SK-N-SH treated with all-trans-retinoic acid at 6 μM for 48 hours (cell line): ENCODE results near the gene MLLT11.
A peak's percentile ranks its signal among the peaks of the same experiment; 100 is the strongest.

Experiments
- ATAC-seq: fragments of 200-7000 bp; cut with Tn5 transposase; 3 replicates; pipeline ENCODE4 v1.9.1; 2020; ENCODE audit warnings: mild to moderate bottlenecking, moderate library complexity
- ARNTL ChIP-seq: fragments of 450-650 bp; formaldehyde crosslinking; IDR thresholded peaks from 2 replicates; pipeline ENCODE4 v1.5.0; 2020; ENCODE audit warnings: low read depth, mild to moderate bottlenecking, moderate library complexity, borderline replicate concordance
- BACH2 ChIP-seq: fragments of 250-450 bp; sonication (Bioruptor Pico); IDR thresholded peaks from 2 replicates; pipeline ENCODE4 v1.9.0; 2021; ENCODE audit warnings: mild to moderate bottlenecking, borderline replicate concordance
- CSDC2 ChIP-seq: fragments of 250-450 bp; sonication (Bioruptor Pico); IDR thresholded peaks from 2 replicates; pipeline ENCODE4 v1.5.0; 2020; ENCODE audit warnings: mild to moderate bottlenecking, moderate library complexity
- ESRRG ChIP-seq: fragments of 250-450 bp; sonication (Bioruptor Pico); IDR thresholded peaks from 2 replicates; pipeline ENCODE4 v1.6.1; 2021; ENCODE audit warnings: mild to moderate bottlenecking
- GLIS3 ChIP-seq: fragments of 250-450 bp; sonication (Bioruptor Pico); IDR thresholded peaks from 2 replicates; pipeline ENCODE4 v1.5.0; 2020; ENCODE audit warnings: mild to moderate bottlenecking, moderate library complexity
- ISL1 ChIP-seq: fragments of 250-450 bp; sonication (Bioruptor Pico); IDR thresholded peaks from 2 replicates; pipeline ENCODE4 v2.1.2; 2022; ENCODE audit warnings: mild to moderate bottlenecking, moderate library complexity
- OSR1 ChIP-seq: fragments of 250-450 bp; sonication (Bioruptor Pico); IDR thresholded peaks from 2 replicates; pipeline ENCODE4 v1.8.0; 2022; ENCODE audit warnings: moderate library complexity, mild to moderate bottlenecking, inconsistent platforms
- PPARA ChIP-seq: fragments of 250-450 bp; sonication (Bioruptor Pico); IDR thresholded peaks from 2 replicates; pipeline ENCODE4 v1.5.0; 2020; ENCODE audit warnings: mild to moderate bottlenecking, borderline replicate concordance
- RARB ChIP-seq: fragments of 250-450 bp; sonication (Bioruptor Pico); IDR thresholded peaks from 2 replicates; pipeline ENCODE4 v1.8.0; 2021; ENCODE audit warnings: mild to moderate bottlenecking, moderate library complexity
- SNAI2 ChIP-seq: fragments of 250-450 bp; sonication (Bioruptor Pico); IDR thresholded peaks from 2 replicates; pipeline ENCODE4 v1.5.0; 2020; ENCODE audit warnings: mild to moderate bottlenecking, moderate library complexity
- TCF4 ChIP-seq: fragments of 250-450 bp; sonication (Bioruptor Pico); IDR thresholded peaks from 2 replicates; pipeline ENCODE4 v1.8.0; 2021; ENCODE audit warnings: mild to moderate bottlenecking, moderate library complexity, borderline replicate concordance
- TOX ChIP-seq: fragments of 250-450 bp; sonication (Bioruptor Pico); IDR thresholded peaks from 2 replicates; pipeline ENCODE4 v1.8.0; 2021; ENCODE audit warnings: mild to moderate bottlenecking, moderate library complexity, borderline replicate concordance
- ZC3H10 ChIP-seq: fragments of 250-450 bp; sonication (Bioruptor Pico); IDR thresholded peaks from 2 replicates; pipeline ENCODE4 v1.5.1; 2021; ENCODE audit warnings: mild to moderate bottlenecking, moderate library complexity
- ZFP3 ChIP-seq: fragments of 250-450 bp; sonication (Bioruptor Pico); IDR thresholded peaks from 2 replicates; pipeline ENCODE4 v1.5.0; 2020; ENCODE audit warnings: mild to moderate bottlenecking, moderate library complexity
- ZFP30 ChIP-seq: fragments of 450-650 bp; formaldehyde crosslinking; IDR thresholded peaks from 2 replicates; pipeline ENCODE4 v1.5.0; 2022; ENCODE audit warnings: mild to moderate bottlenecking, moderate library complexity
- ZNF565 ChIP-seq: fragments of 450-650 bp; formaldehyde crosslinking; conservative IDR thresholded peaks from 2 replicates; pipeline ENCODE4 v1.5.0; 2020; ENCODE audit warnings: low read depth, mild to moderate bottlenecking, moderate library complexity
- ZNF70 ChIP-seq: fragments of 450-650 bp; formaldehyde crosslinking; IDR thresholded peaks from 2 replicates; pipeline ENCODE4 v1.5.0; 2020; ENCODE audit warnings: mild to moderate bottlenecking, moderate library complexity
- TF ChIP-seq, protein P1 (sequence below): fragments of 250-450 bp; sonication (Bioruptor Pico); IDR thresholded peaks from 2 replicates; pipeline ENCODE4 v1.5.1; 2020; ENCODE audit warnings: low read depth, mild to moderate bottlenecking, moderate library complexity
- TF ChIP-seq, protein P2 (sequence below): fragments of 250-450 bp; sonication (Bioruptor Pico); IDR thresholded peaks from 2 replicates; pipeline ENCODE4 v1.5.0; 2020; ENCODE audit warnings: mild to moderate bottlenecking, moderate library complexity
- TF ChIP-seq, protein P3 (sequence below): fragments of 250-450 bp; sonication (Bioruptor Pico); IDR thresholded peaks from 2 replicates; pipeline ENCODE4 v1.8.0; 2020; ENCODE audit warnings: mild to moderate bottlenecking, moderate library complexity, borderline replicate concordance
- TF ChIP-seq, protein P4 (sequence below): fragments of 250-450 bp; sonication (Bioruptor Pico); IDR thresholded peaks from 2 replicates; pipeline ENCODE4 v1.5.1; 2021; ENCODE audit warnings: mild to moderate bottlenecking, moderate library complexity

Gene MLLT11

DNA sequence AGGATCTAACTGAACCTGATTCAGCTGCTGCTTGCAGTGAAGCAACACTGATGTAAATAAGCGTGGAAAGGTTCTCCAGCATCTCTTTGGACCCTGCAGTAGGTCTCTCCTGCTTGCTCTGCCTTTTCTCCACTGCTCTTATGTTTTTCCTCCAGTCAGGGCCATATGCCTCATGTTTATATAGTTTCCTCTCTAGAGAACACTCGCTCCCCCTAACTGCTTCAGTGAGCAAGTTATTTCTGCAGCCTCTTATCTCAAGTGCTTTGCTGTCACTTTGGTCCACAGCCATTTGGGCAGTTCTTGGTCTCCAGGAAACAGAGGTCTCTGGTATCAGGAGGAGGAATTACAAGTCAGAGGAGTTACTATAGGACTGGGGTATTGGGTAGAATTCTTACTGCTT lies 46.7 kb upstream of the MLLT11 start:
- ATAC-seq = no peak
- no peak for TF ChIP-seq TCF4 (CRISPR knock-in tag)
- TF ChIP-seq ZC3H10 (CRISPR knock-in tag) = no peak
- no peak for TF ChIP-seq SNAI2 (CRISPR knock-in tag)
- TF ChIP-seq, protein P1, sequence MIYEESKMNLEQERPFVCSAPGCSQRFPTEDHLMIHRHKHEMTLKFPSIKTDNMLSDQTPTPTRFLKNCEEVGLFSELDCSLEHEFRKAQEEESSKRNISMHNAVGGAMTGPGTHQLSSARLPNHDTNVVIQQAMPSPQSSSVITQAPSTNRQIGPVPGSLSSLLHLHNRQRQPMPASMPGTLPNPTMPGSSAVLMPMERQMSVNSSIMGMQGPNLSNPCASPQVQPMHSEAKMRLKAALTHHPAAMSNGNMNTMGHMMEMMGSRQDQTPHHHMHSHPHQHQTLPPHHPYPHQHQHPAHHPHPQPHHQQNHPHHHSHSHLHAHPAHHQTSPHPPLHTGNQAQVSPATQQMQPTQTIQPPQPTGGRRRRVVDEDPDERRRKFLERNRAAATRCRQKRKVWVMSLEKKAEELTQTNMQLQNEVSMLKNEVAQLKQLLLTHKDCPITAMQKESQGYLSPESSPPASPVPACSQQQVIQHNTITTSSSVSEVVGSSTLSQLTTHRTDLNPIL (CRISPR knock-in tag) = no peak
- TF ChIP-seq, protein P2, sequence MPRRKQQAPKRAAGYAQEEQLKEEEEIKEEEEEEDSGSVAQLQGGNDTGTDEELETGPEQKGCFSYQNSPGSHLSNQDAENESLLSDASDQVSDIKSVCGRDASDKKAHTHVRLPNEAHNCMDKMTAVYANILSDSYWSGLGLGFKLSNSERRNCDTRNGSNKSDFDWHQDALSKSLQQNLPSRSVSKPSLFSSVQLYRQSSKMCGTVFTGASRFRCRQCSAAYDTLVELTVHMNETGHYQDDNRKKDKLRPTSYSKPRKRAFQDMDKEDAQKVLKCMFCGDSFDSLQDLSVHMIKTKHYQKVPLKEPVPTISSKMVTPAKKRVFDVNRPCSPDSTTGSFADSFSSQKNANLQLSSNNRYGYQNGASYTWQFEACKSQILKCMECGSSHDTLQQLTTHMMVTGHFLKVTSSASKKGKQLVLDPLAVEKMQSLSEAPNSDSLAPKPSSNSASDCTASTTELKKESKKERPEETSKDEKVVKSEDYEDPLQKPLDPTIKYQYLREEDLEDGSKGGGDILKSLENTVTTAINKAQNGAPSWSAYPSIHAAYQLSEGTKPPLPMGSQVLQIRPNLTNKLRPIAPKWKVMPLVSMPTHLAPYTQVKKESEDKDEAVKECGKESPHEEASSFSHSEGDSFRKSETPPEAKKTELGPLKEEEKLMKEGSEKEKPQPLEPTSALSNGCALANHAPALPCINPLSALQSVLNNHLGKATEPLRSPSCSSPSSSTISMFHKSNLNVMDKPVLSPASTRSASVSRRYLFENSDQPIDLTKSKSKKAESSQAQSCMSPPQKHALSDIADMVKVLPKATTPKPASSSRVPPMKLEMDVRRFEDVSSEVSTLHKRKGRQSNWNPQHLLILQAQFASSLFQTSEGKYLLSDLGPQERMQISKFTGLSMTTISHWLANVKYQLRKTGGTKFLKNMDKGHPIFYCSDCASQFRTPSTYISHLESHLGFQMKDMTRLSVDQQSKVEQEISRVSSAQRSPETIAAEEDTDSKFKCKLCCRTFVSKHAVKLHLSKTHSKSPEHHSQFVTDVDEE (CRISPR knock-in tag) = no peak
- TF ChIP-seq OSR1 (CRISPR knock-in tag) = no peak
- no peak for TF ChIP-seq RARB (CRISPR knock-in tag)
- TF ChIP-seq ZFP30 (CRISPR knock-in tag) = no peak
- no peak for TF ChIP-seq ESRRG (CRISPR knock-in tag)

DNA sequence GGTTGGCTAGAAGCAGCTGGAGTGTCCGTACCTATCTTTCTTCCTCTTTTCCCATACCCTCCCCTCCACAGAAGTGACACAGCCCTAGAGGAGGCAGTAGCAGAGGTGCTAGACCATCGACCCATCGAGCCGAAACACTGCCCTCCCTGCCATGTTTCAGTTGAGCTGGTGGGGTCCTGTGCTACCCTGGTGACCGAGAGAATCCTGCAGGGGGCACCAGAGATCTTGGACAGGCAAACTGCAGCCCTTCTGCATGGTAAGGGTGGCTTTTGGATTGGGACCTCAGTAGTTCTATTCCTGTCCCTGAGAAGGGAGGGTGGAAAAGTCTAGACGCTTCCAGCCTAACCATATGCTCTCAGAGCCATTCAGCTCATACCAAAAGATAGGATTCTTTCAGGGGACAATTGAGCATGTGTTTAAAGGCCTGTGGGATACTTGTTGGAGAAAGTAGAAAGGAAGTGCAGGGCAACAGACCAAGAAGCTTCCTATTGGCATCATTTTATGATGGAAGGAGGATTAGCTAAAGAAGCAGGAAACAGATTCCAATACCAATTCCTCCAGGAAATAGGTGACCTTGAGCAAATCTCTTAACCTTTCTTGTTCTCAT lies 35.6 kb upstream of the MLLT11 start:
- ATAC-seq = peak; percentile 99
- TF ChIP-seq TOX (CRISPR knock-in tag) (no peak), OSR1 (CRISPR knock-in tag) (no peak), GLIS3 (CRISPR knock-in tag) (no peak), ISL1 (CRISPR knock-in tag) (no peak), ZNF565 (CRISPR knock-in tag) (no peak), ESRRG (CRISPR knock-in tag) (no peak), PPARA (no peak), RARB (CRISPR knock-in tag) (no peak), ZFP3 (no peak)
- TF ChIP-seq, protein P3, sequence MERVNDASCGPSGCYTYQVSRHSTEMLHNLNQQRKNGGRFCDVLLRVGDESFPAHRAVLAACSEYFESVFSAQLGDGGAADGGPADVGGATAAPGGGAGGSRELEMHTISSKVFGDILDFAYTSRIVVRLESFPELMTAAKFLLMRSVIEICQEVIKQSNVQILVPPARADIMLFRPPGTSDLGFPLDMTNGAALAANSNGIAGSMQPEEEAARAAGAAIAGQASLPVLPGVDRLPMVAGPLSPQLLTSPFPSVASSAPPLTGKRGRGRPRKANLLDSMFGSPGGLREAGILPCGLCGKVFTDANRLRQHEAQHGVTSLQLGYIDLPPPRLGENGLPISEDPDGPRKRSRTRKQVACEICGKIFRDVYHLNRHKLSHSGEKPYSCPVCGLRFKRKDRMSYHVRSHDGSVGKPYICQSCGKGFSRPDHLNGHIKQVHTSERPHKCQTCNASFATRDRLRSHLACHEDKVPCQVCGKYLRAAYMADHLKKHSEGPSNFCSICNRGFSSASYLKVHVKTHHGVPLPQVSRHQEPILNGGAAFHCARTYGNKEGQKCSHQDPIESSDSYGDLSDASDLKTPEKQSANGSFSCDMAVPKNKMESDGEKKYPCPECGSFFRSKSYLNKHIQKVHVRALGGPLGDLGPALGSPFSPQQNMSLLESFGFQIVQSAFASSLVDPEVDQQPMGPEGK (CRISPR knock-in tag) = no peak
- TF ChIP-seq, protein P4, sequence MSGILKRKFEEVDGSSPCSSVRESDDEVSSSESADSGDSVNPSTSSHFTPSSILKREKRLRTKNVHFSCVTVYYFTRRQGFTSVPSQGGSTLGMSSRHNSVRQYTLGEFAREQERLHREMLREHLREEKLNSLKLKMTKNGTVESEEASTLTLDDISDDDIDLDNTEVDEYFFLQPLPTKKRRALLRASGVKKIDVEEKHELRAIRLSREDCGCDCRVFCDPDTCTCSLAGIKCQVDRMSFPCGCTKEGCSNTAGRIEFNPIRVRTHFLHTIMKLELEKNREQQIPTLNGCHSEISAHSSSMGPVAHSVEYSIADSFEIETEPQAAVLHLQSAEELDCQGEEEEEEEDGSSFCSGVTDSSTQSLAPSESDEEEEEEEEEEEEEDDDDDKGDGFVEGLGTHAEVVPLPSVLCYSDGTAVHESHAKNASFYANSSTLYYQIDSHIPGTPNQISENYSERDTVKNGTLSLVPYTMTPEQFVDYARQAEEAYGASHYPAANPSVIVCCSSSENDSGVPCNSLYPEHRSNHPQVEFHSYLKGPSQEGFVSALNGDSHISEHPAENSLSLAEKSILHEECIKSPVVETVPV = no peak
- TF ChIP-seq, protein P2 (CRISPR knock-in tag) = no peak
- TF ChIP-seq, protein P1 (CRISPR knock-in tag) = no peak

DNA sequence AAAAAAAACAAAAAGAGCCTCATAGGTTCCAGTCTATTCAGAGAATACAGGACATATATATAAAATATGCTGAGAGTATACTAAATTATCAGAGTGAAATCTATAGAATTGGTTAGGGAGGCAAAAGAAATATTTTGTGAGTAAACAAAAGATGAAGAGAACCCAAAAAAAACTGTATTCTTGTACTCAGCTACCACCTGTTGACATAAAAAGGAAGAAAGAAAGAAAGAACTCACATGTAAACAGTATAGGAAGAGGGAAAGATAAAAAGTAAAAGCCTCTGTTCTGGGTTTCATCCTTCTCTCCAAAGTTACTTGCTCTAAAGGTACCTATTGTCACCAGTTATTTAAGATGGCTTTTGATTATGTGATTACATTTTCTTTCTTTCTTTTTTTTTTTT lies 33.7 kb upstream of the MLLT11 start:
- ATAC-seq = no peak
- TF ChIP-seq ESRRG (CRISPR knock-in tag) (no peak), GLIS3 (CRISPR knock-in tag) (no peak), CSDC2 (CRISPR knock-in tag) (no peak), BACH2 (CRISPR knock-in tag) (no peak), TOX (CRISPR knock-in tag) (no peak), ZNF70 (CRISPR knock-in tag) (no peak), ARNTL (CRISPR knock-in tag) (no peak), ISL1 (CRISPR knock-in tag) (no peak)
- TF ChIP-seq, protein P3 (CRISPR knock-in tag) = no peak
